ENCODE data around the gene COA3. TPM values are rescaled to one million over a fixed set of nuclear protein-coding genes. Genes with fewer than 3 reads are reported as not detected.

COA3 gene
- total RNA-seq, 4 donors from 2014 or later: 32.7 to 59.1 (median 49.5) TPM

DNA sequence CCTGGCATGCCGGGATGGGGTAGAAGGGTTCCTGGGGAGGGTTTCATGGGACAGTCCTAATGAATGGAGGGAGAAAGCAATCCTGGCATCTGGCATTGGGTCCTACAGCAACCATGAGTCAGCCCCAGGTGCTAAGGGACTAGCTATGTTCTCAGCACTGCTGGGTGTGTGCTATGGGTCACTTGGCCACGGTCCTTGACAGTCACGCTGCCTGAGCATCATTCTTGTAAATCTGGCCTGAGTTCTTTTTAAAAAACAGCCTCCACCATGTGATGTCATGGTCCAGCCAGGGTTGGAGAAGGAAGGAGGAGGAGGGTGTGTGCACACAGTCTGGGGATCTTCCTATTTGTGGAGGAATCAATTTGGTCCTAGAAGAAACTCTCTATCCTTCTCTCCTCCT, 43.7 kb downstream of the COA3 start:
- WGBS: 53% methylated on average over 3 of the region's 3 CpGs
- no peaks in the 10 kb centered on the region for H3K36me3 ChIP-seq
- TF ChIP-seq EP300 (IDR thresholded peaks at IDR 0.05): no peak
- TF ChIP-seq POLR2A (IDR thresholded peaks at IDR 0.05): no peak
- no peak for TF ChIP-seq CTCF (IDR thresholded peaks at IDR 0.05)
- no peak for TF ChIP-seq POLR2AphosphoS5 (IDR thresholded peaks at IDR 0.05)
- peak in 1 of 2 donors; percentile 91 for DNase-seq (ENCODE audit: low spot score in 2 of 2)
- no peak overlapping the region for H3K27ac ChIP-seq
- H3K9me3 ChIP-seq: no peaks in the 10 kb centered on the region
- no peak overlapping the region for H3K4me3 ChIP-seq
- peaks cover 24% of the 10 kb centered on the region for H3K4me1 ChIP-seq
- no peaks in the 10 kb centered on the region for H3K27me3 ChIP-seq

- no peaks in the 10 kb centered on the region for H3K36me3 ChIP-seq
- DNase-seq (ENCODE audit: low spot score in 2 of 2): no peak
- no peak overlapping the region for H3K27ac ChIP-seq
- H3K9me3 ChIP-seq: no peaks in the 10 kb centered on the region
- 67% methylated on average over 7 of the region's 7 CpGs for WGBS
- no peak overlapping the region for H3K4me3 ChIP-seq
- no peak for TF ChIP-seq POLR2A (IDR thresholded peaks at IDR 0.05)
- TF ChIP-seq POLR2AphosphoS5 (IDR thresholded peaks at IDR 0.05): no peak
- no peak for TF ChIP-seq CTCF (IDR thresholded peaks at IDR 0.05)
- TF ChIP-seq EP300 (IDR thresholded peaks at IDR 0.05): no peak
- H3K4me1 ChIP-seq: peaks cover 36% of the 10 kb centered on the region
- no peaks in the 10 kb centered on the region for H3K27me3 ChIP-seq
These were observed 46.9 kb downstream of the COA3 start for GRCh38 chr17:42751628-42752027.

DNA sequence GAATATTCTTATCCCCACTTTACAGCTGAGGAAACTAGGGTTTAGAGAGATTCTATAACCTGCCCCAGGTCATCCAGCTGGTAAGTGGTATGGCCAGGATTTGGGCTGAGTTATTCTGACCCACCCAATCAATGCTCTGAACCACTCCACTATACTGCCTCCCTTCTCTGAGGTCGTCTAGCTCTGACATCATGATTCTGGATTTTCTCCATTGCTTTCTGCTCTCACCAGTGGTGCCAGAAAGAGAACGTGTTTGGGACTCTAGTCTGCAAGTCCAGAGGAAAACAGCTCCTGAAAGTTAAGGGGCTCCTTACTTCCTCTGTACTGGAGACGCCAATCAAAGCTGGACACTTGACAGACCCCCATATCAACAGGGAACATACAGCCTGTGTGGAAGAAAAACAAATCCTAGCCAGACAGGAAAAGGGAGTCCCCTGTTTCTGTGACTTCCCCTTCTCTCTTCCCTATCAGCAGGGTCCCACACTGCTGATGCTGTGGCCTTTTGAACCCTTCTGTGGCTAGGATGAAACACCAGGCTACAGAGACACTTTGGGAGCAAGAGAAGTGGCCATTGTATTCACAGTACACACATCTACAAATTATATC, 47.7 kb downstream of the COA3 start:
- peaks cover 36% of the 10 kb centered on the region for H3K4me1 ChIP-seq
- H3K27me3 ChIP-seq: no peaks in the 10 kb centered on the region
- H3K27ac ChIP-seq: peak overlapping the region; percentile 87
- H3K4me3 ChIP-seq: no peak overlapping the region
- no peaks in the 10 kb centered on the region for H3K9me3 ChIP-seq
- DNase-seq (ENCODE audit: low spot score in 2 of 2): no peak
- no peaks in the 10 kb centered on the region for H3K36me3 ChIP-seq
- TF ChIP-seq EP300 (IDR thresholded peaks at IDR 0.05) (no peak), POLR2AphosphoS5 (IDR thresholded peaks at IDR 0.05) (no peak), CTCF (IDR thresholded peaks at IDR 0.05) (no peak), POLR2A (IDR thresholded peaks at IDR 0.05) (no peak)
- WGBS: 40% methylated on average over 3 of the region's 3 CpGs

- Histone ChIP-seq H3K27ac (peak overlapping the region; percentile 87), H3K4me1 (peaks cover 43% of the 10 kb centered on the region), H3K36me3 (no peaks in the 10 kb centered on the region), H3K9me3 (no peaks in the 10 kb centered on the region), H3K27me3 (no peaks in the 10 kb centered on the region), H3K4me3 (no peak overlapping the region)
- TF ChIP-seq EP300 (IDR thresholded peaks at IDR 0.05) (no peak), POLR2A (IDR thresholded peaks at IDR 0.05) (no peak), POLR2AphosphoS5 (IDR thresholded peaks at IDR 0.05) (no peak), CTCF (IDR thresholded peaks at IDR 0.05) (no peak)
- 64% methylated on average over 11 of the region's 11 CpGs for WGBS
- DNase-seq (ENCODE audit: low spot score in 2 of 2): no peak
These were observed 49.4 kb downstream of the COA3 start for GRCh38 chr17:42748908-42749798.

DNA sequence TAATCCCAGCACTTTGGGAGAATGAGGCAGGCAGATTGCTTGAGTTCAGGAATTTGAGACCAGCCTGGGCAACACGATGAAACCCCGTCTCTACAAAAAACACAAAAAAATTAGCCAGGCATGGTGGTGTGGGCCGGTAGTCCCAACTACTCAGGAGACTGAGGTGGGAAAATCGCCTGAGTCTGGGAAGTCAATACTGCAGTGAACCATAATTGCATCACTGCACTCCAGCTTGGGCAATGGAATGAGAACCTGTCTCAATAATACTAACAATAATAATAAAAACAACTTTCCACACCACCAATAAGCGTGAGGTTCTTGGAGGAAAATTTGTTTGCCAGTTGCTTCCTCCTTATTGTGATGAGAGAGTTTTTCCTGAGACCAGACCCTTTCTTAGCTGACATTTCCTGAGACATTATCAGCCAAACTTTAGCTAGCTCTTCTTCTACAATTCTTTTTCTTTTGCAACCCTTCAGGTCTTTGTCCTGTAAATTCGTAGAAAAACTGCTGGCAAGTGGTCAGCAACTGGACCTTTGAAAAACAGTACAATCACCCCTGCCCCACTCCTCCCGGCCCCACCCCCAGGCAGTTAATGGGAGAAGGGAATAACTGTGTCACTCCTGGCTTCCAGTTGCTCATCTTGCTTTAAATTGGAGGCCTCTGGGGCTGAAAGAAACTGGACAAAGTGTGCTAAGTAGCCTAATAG, 50.1 kb downstream of the COA3 start:
- DNase-seq (ENCODE audit: low spot score in 2 of 2): no peak
- no peak for TF ChIP-seq CTCF (IDR thresholded peaks at IDR 0.05)
- no peak for TF ChIP-seq POLR2AphosphoS5 (IDR thresholded peaks at IDR 0.05)
- no peak for TF ChIP-seq POLR2A (IDR thresholded peaks at IDR 0.05)
- TF ChIP-seq EP300 (IDR thresholded peaks at IDR 0.05): no peak
- Histone ChIP-seq H3K4me1 (peaks cover 51% of the 10 kb centered on the region), H3K4me3 (no peak overlapping the region), H3K27ac (peak overlapping the region; percentile 87), H3K27me3 (no peaks in the 10 kb centered on the region), H3K36me3 (no peaks in the 10 kb centered on the region), H3K9me3 (no peaks in the 10 kb centered on the region)
- WGBS: 60% methylated on average over 7 of the region's 7 CpGs

All from suprapubic skin (tissue), 4 donors.